ENCODE data around the gene FAM131B.
"Not testable (repeated sequence)": the region's sequence is repeated elsewhere in the genome, so short reads cannot be mapped to it uniquely, and the experiment has no call there.

Gene FAM131B

GRCh38 chr7:143362131-143363015 is at the start of gene FAM131B:
Gene FAM131B (minus strand): TSS chr7:143362713. CDS start chr7:143362603, 110 bp downstream.
- DNase-seq (ENCODE audit: low read depth), result no peak

GRCh38 chr7:143411976-143412708 is 49.6 kb upstream of the FAM131B start:
- DNase-seq (ENCODE audit: low read depth), result no peak

GRCh38 chr7:143410521-143411004 is 48.0 kb upstream of the FAM131B start:
- no peak for DNase-seq (ENCODE audit: low read depth)

- DNase-seq (ENCODE audit: low read depth), result no peak
These were observed 46.4 kb upstream of the FAM131B start, which contains the start of gene EPHA1 for GRCh38 chr7:143408686-143409561. Gene EPHA1 (minus strand): TSS chr7:143408856. CDS start chr7:143408805, 51 bp downstream.

- no peak for DNase-seq (ENCODE audit: low read depth)
These were observed 45.8 kb upstream of the FAM131B start for GRCh38 chr7:143408252-143408685.

GRCh38 chr7:143407287-143408251 is 45.1 kb upstream of the FAM131B start:
- DNase-seq (ENCODE audit: low read depth), result no peak

GRCh38 chr7:143406002-143406357 is 43.5 kb upstream of the FAM131B start:
- no peak for DNase-seq (ENCODE audit: low read depth)

- DNase-seq (ENCODE audit: low read depth), result no peak
These were observed 42.9 kb upstream of the FAM131B start for GRCh38 chr7:143405173-143406001.

GRCh38 chr7:143402233-143402632 is 39.7 kb upstream of the FAM131B start:
- not testable (repeated sequence) for DNase-seq (ENCODE audit: low read depth)

GRCh38 chr7:143401265-143401664 is 38.8 kb upstream of the FAM131B start:
- DNase-seq (ENCODE audit: low read depth), result no peak

- no peak for DNase-seq (ENCODE audit: low read depth)
These were observed 37.1 kb upstream of the FAM131B start for GRCh38 chr7:143399642-143400041.

- DNase-seq (ENCODE audit: low read depth), result no peak
These were observed 36.6 kb upstream of the FAM131B start for GRCh38 chr7:143399151-143399550.

- no peak for DNase-seq (ENCODE audit: low read depth)
These were observed 36.1 kb upstream of the FAM131B start for GRCh38 chr7:143398616-143399015.

- DNase-seq (ENCODE audit: low read depth), result no peak
These were observed 35.4 kb upstream of the FAM131B start for GRCh38 chr7:143397710-143398530.

GRCh38 chr7:143396625-143397556 is 34.4 kb upstream of the FAM131B start:
- no peak for DNase-seq (ENCODE audit: low read depth)

- no peak for DNase-seq (ENCODE audit: low read depth)
These were observed 33.7 kb upstream of the FAM131B start for GRCh38 chr7:143396182-143396581.

Data from stimulated activated CD8-positive, alpha-beta memory T cell treated with anti-CD3 and anti-CD28 coated beads, Interleukin-15, amount 100 ng/mL, for 1 hour (primary cell).